NCI-H1092 (cell line): ENCODE measurements around the gene ACTR1B.
A peak's percentile ranks its signal among the peaks of the same experiment; 100 is the strongest.
"Not testable (repeated sequence)": the region's sequence is repeated elsewhere in the genome, so short reads cannot be mapped to it uniquely, and the experiment has no call there.

ENCODE experiments used
- DNase-seq: peaks from one replicate; lab custom pipeline; 2025; lab: John Stamatoyannopoulos, UW

The ACTR1B gene

GRCh38 chr2:97688062-97688827 is 24.4 kb upstream of the ACTR1B start:
- no peak for DNase-seq

- DNase-seq: not testable (repeated sequence)
Measured at GRCh38 chr2:97687235-97687634, 23.4 kb upstream of the ACTR1B start.

- DNase-seq: no peak
Measured at GRCh38 chr2:97678298-97678697, 14.5 kb upstream of the ACTR1B start.

GRCh38 chr2:97677480-97677879 is 13.6 kb upstream of the ACTR1B start:
- DNase-seq: no peak

GRCh38 chr2:97676620-97677019 is 12.8 kb upstream of the ACTR1B start:
- no peak for DNase-seq

GRCh38 chr2:97675430-97676113 is 11.7 kb upstream of the ACTR1B start:
- peak; percentile 5 for DNase-seq

GRCh38 chr2:97673915-97674283 is 10.1 kb upstream of the ACTR1B start:
- no peak for DNase-seq

GRCh38 chr2:97673182-97673914 is 9.5 kb upstream of the ACTR1B start:
- DNase-seq: no peak

GRCh38 chr2:97672606-97673140 is 8.8 kb upstream of the ACTR1B start:
- DNase-seq: not testable (repeated sequence)

GRCh38 chr2:97671526-97671925 is 7.7 kb upstream of the ACTR1B start:
- no peak for DNase-seq

- no peak for DNase-seq
Measured at GRCh38 chr2:97670471-97670870, 6.6 kb upstream of the ACTR1B start.

- DNase-seq: no peak
Measured at GRCh38 chr2:97669448-97669847, 5.6 kb upstream of the ACTR1B start, which contains the start of gene C2orf92. Gene C2orf92, plus strand, starts transcription at chr2:97669713. Its CDS starts 76 bp downstream, at chr2:97669789.

GRCh38 chr2:97664636-97664970 is 759 bp upstream of the ACTR1B start:
- DNase-seq: no peak

- DNase-seq: no peak
Measured at GRCh38 chr2:97663626-97663961, 250 bp downstream of the ACTR1B start.

GRCh38 chr2:97662895-97663625 is 784 bp downstream of the ACTR1B start:
- peak; percentile 26 for DNase-seq

GRCh38 chr2:97662386-97662894 is 1.4 kb downstream of the ACTR1B start:
- DNase-seq: no peak

GRCh38 chr2:97661927-97662326 is 1.9 kb downstream of the ACTR1B start:
- DNase-seq: no peak

GRCh38 chr2:97660775-97661389 is 3.0 kb downstream of the ACTR1B start:
- DNase-seq: no peak

- no peak for DNase-seq
Measured at GRCh38 chr2:97660044-97660774, 3.6 kb downstream of the ACTR1B start.

GRCh38 chr2:97659256-97660043 is 4.4 kb downstream of the ACTR1B start:
- no peak for DNase-seq
